Neural cell (in vitro differentiated cells): Measurements from ENCODE around the gene PCNX1.

Source experiments
- CTCF ChIP-seq: fragments of 450-650 bp; IDR thresholded peaks from 2 replicates; pipeline ENCODE4 v1.5.1; 2014; ENCODE audit warnings: antibody characterized with exemption, mild to moderate bottlenecking, moderate library complexity; ENCODE audit not compliant: poor library complexity, severe bottlenecking
- EP300 ChIP-seq: fragments of 450-650 bp; conservative IDR thresholded peaks from 2 replicates; pipeline ENCODE4 v1.6.1; 2014; ENCODE audit warnings: antibody characterized with exemption, mild to moderate bottlenecking, moderate library complexity; ENCODE audit not compliant: poor library complexity, severe bottlenecking
- EZH2 ChIP-seq: fragments of 200-600, 300-800 bp; shearing (Covaris generic), sonication (generic); IDR thresholded peaks from 2 replicates; pipeline ENCODE4 v1.6.1; 2014; ENCODE audit warnings: antibody characterized with exemption, low read length, borderline replicate concordance, mild to moderate bottlenecking; ENCODE audit not compliant: insufficient read depth, poor library complexity, severe bottlenecking
- MXI1 ChIP-seq: fragments of 450-650 bp; conservative IDR thresholded peaks from 2 replicates; pipeline ENCODE4 v1.6.1; 2014; ENCODE audit warnings: antibody characterized with exemption, mild to moderate bottlenecking; ENCODE audit not compliant: poor library complexity, severe bottlenecking
- POLR2AphosphoS5 ChIP-seq: IDR thresholded peaks from 2 replicates; pipeline ENCODE4 v1.6.1; 2012
- RAD21 ChIP-seq: fragments of 450-650 bp; conservative IDR thresholded peaks from 2 replicates; pipeline ENCODE4 v1.6.1; 2014; ENCODE audit warnings: antibody characterized with exemption, mild to moderate bottlenecking, moderate library complexity
- SMC3 ChIP-seq: fragments of 450-650 bp; conservative IDR thresholded peaks from 2 replicates; pipeline ENCODE4 v1.6.1; 2014; ENCODE audit warnings: antibody characterized with exemption, mild to moderate bottlenecking, moderate library complexity; ENCODE audit not compliant: poor library complexity
- TAF1 ChIP-seq: IDR thresholded peaks from 2 replicates; pipeline ENCODE4 v1.6.1; 2012; ENCODE audit warnings: low read depth

- TF ChIP-seq POLR2AphosphoS5 = no peak
- TF ChIP-seq EZH2 = no peak
- TF ChIP-seq CTCF = no peak
- no peak for TF ChIP-seq MXI1
- no peak for TF ChIP-seq SMC3
- no peak for TF ChIP-seq EP300
- TF ChIP-seq TAF1 = no peak
- TF ChIP-seq RAD21 = no peak
Measured at GRCh38 chr14:70871863-70872677, 35.2 kb upstream of the PCNX1 start.
